GM10266 (cell line): ENCODE data around the gene PDS5A.
"Not testable (repeated sequence)": the region's sequence is repeated elsewhere in the genome, so short reads cannot be mapped to it uniquely, and the experiment has no call there.

Source experiments
- DNase-seq: peaks from one replicate; pipeline ENCODE4 v3.0.0; 2012; ENCODE audit errors: extremely low spot score
- TF ChIP-seq, protein P1 (sequence below): IDR thresholded peaks from 2 replicates; pipeline ENCODE4 v1.5.1; 2012; ENCODE audit warnings: mild to moderate bottlenecking, low read depth; ENCODE audit not compliant: control insufficient read depth, insufficient read depth; ENCODE audit errors: missing control alignments

Gene PDS5A

GRCh38 chr4:39825090-39825489, 152.6 kb downstream of the PDS5A start:
- no peak for DNase-seq
- TF ChIP-seq, protein P1, sequence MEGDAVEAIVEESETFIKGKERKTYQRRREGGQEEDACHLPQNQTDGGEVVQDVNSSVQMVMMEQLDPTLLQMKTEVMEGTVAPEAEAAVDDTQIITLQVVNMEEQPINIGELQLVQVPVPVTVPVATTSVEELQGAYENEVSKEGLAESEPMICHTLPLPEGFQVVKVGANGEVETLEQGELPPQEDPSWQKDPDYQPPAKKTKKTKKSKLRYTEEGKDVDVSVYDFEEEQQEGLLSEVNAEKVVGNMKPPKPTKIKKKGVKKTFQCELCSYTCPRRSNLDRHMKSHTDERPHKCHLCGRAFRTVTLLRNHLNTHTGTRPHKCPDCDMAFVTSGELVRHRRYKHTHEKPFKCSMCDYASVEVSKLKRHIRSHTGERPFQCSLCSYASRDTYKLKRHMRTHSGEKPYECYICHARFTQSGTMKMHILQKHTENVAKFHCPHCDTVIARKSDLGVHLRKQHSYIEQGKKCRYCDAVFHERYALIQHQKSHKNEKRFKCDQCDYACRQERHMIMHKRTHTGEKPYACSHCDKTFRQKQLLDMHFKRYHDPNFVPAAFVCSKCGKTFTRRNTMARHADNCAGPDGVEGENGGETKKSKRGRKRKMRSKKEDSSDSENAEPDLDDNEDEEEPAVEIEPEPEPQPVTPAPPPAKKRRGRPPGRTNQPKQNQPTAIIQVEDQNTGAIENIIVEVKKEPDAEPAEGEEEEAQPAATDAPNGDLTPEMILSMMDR = no peak

- DNase-seq = no peak
- TF ChIP-seq, protein P1 = no peak
These were observed 154.5 kb downstream of the PDS5A start for GRCh38 chr4:39823191-39823590.

DNA sequence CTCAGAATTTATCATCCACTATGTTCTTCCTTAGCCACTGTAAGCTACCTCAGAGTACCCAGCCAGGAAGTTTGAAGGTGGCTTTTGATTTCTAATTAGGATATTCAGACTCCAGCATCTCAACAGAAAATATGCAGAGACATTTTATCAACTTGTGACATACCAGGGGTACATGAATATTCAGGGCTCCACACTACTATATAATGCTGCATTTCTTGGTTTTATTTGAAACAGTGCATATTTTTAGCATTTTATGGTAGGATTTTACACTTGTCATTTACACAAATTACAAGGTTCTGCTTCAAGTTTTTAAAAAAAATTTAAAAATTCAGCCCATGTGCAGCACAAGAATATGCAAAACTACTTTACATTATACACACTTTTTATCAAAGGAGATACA, 155.0 kb downstream of the PDS5A start:
- TF ChIP-seq, protein P1 = no peak
- no peak for DNase-seq

DNA sequence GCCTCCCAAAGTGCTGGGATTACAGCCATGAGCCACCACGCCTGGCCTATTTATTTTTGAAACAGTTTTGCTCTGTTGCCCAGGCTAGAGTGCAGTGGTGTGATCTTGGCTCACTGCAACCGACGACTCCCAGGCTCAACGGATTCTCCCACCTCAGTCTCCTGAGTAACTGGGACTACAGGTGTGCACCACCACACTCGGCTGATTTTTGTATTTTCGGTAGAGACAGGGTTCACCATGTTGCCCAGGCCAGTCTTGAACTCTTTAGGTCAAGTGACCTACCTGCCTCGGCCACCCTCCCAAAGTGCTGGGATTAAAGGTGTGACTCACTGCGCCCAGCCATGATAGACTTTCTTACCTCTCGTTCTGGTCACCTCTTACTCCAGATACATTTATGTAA, 155.8 kb downstream of the PDS5A start:
- TF ChIP-seq, protein P1 = no peak

DNA sequence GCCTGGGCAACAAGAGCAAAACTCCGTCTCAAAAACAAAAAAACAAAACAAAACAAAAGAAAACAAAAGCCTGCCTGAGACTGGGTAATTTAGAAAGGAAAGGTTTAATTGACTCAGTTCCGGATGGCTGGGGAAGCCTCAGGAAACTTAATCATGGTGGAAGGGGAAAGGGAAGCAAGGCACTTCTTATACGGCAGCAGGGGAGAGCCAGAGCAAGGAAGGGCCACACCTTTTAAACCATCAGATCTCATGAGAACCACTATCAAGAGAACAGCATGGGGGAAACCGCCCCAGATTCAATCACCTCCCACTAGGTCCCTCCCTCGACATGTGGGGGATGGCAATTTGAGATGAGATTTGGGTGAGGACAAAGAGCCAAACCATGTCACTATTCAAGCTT, 157.5 kb downstream of the PDS5A start:
- TF ChIP-seq, protein P1 = no peak
- no peak for DNase-seq

More for the DNA sequence above, 155.8 kb downstream of the PDS5A start:
- no peak for DNase-seq

- DNase-seq = no peak
- TF ChIP-seq, protein P1 = no peak
These were observed 159.1 kb downstream of the PDS5A start for GRCh38 chr4:39818646-39819045.

- TF ChIP-seq, protein P1 = no peak
- no peak for DNase-seq
These were observed 163.1 kb downstream of the PDS5A start for GRCh38 chr4:39814403-39815185.

DNA sequence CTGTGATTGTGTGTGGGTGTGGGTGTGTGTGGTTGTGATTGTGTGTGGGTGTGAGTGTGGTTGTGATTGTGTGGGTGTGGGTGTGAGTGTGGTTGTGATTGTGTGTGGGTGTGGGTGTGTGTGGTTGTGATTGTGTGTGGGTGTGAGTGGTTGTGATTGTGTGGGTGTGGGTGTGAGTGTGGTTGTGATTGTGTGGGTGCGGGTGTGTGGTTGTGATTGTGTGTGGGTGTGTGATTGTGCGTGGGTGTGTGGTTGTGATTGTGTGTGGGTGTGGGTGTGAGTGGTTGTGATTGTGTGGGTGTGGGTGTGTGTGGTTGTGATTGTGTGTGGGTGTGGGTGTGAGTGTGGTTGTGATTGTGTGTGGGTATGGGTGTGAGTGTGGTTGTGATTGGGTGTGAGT, 163.9 kb downstream of the PDS5A start:
- not testable (repeated sequence) for DNase-seq

DNA sequence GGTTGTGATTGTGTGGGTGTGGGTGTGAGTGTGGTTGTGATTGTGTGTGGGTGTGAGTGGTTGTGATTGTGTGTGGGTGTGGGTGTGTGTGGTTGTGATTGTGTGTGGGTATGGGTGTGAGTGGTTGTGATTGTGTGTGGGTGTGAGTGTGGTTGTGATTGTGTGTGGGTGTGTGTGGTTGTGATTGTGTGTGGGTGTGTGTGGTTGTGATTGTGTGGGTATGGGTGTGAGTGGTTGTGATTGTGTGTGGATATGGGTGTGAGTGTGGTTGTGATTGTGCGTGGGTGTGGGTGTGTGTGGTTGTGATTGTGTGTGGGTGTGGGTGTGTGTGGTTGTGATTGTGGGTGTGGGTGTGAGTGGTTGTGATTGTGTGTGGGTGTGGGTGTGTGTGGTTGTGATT, 164.7 kb downstream of the PDS5A start:
- not testable (repeated sequence) for DNase-seq
